ENCODE results near the gene TEX2. TPM values are rescaled to one million over a fixed set of nuclear protein-coding genes. Genes with fewer than 3 reads are reported as not detected.

The TEX2 gene
- total and polyA plus RNA-seq, 2 of the 13 experiments (the other 11 are each of a cell fraction or from before 2014, with no cell fraction given) = 21.4 to 37.7 TPM

DNA sequence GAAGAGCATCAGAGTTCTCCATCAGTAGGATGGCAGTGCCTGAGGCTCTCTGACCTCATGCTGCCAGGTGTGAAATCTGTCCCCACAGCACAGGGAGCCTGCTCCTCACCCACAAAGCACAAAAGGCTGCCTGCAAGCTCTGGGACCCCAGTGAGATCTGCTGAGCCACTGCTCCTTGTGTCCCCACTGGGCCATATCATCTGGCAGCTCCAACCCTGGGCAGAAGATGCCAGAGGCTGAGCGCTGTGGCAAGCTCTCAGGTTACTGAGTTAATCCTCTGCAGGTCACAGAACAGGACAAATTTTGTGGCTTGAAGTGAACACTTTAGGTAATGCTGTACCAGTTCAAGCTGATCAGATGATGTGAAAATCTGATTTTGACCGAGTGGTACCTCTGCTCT, 106.4 kb downstream of the TEX2 start:
- ATAC-seq (peak; percentile 19), FAIRE-seq (no peak), DNase-seq (ENCODE audit: low spot score) (no peak)
- H3K4me1 ChIP-seq (ENCODE audit: insufficient read depth, low read length) = peaks cover 72% of the 10 kb centered on the region
- in situ Hi-C loops (cut with HindIII; ENCODE audit: extremely low pct_ligation_motif_present, low pct_unique_long_range_greater_than_20kb) (no loop called here), intact Hi-C loops (cut with micrococcal nuclease; ENCODE audit: unreplicated experiment) (loop anchor here (2.0 to 10.0 kb wide), 4 partner anchors 22 to 561 kb away; partner anchors contain the start of gene POLG2)
- 100% methylated on average over 2 of the region's 2 CpGs for WGBS (ENCODE audit: low lambda C conversion rate)
- peak overlapping the region; percentile 37; the same call in 1 of the 2 replicates for H3K9ac ChIP-seq (ENCODE audit: insufficient read depth, low read depth, low read length)
- no TSS peak for BruUV-seq (replicated peaks)
- no peaks in the 10 kb centered on the region for H4K20me1 ChIP-seq (ENCODE audit: insufficient read depth, low read length)
- no peaks in the 10 kb centered on the region for H3K9me3 ChIP-seq (ENCODE audit: low read length)
- peaks cover 10 to 43% of the 10 kb centered on the region in 2 experiments for H3K36me3 ChIP-seq (replicated peaks in 1 of 2; ENCODE audit: control insufficient read depth in 1 of 2, insufficient read depth in 2 of 2, low read length in 2 of 2)
- peak overlapping the region; percentile 88 for H3K27ac ChIP-seq (ENCODE audit: extremely low read length, insufficient read depth, low read length)
- CTCF ChIA-PET (ENCODE audit: low intra/inter-chr PET ratio, low total read pairs) = no interaction called here
- no peak overlapping the region for H2AFZ ChIP-seq (ENCODE audit: low read length)
- H3K27me3 ChIP-seq (ENCODE audit: control insufficient read depth in 1 of 2, insufficient read depth in 2 of 2, low read length in 2 of 2) = no peaks in the 10 kb centered on the region
- POLR2A ChIA-PET = interaction anchor here (1.0 to 4.4 kb wide), 10 partner anchors 7 to 60 kb away, joined by 3 to 103 read pairs (median 5); no protein-coding TSS in a partner anchor
- H3K79me2 ChIP-seq (ENCODE audit: insufficient read depth, low read length) = no peaks in the 10 kb centered on the region
- peak overlapping the region in 1 of 3 experiments; percentile 20; a peak in 1 of 6 replicates for H3K4me3 ChIP-seq (replicated peaks in 1 of 3; ENCODE audit: insufficient read depth in 1 of 3, low read depth in 2 of 3, low read length in 3 of 3)
- H3K4me2 ChIP-seq (ENCODE audit: low read depth, low read length) = peak overlapping the region; percentile 87
- no peak for TF ChIP-seq KAT2B (IDR thresholded peaks at IDR 0.05; ENCODE audit: borderline replicate concordance, low read depth, low read length)
- TF ChIP-seq ZNF816 (CRISPR knock-in tag; IDR thresholded peaks at IDR 0.05; ENCODE audit: borderline replicate concordance) = no peak
- TF ChIP-seq ZNF761 (CRISPR knock-in tag; conservative IDR thresholded peaks at IDR 0.05) = 0 out of 2 replicates have a peak, but pooled peaks have one; percentile 3
- TF ChIP-seq, protein P1, sequence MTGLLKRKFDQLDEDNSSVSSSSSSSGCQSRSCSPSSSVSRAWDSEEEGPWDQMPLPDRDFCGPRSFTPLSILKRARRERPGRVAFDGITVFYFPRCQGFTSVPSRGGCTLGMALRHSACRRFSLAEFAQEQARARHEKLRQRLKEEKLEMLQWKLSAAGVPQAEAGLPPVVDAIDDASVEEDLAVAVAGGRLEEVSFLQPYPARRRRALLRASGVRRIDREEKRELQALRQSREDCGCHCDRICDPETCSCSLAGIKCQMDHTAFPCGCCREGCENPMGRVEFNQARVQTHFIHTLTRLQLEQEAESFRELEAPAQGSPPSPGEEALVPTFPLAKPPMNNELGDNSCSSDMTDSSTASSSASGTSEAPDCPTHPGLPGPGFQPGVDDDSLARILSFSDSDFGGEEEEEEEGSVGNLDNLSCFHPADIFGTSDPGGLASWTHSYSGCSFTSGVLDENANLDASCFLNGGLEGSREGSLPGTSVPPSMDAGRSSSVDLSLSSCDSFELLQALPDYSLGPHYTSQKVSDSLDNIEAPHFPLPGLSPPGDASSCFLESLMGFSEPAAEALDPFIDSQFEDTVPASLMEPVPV (CRISPR knock-in tag; IDR thresholded peaks at IDR 0.05) = 0 out of 2 replicates have a peak, but pooled peaks have one; percentile 44
- 0 out of 2 replicates have a peak, but pooled peaks have one; percentile 35 for TF ChIP-seq ZNF451 (CRISPR knock-in tag; IDR thresholded peaks at IDR 0.05)
- TF ChIP-seq, protein P2, sequence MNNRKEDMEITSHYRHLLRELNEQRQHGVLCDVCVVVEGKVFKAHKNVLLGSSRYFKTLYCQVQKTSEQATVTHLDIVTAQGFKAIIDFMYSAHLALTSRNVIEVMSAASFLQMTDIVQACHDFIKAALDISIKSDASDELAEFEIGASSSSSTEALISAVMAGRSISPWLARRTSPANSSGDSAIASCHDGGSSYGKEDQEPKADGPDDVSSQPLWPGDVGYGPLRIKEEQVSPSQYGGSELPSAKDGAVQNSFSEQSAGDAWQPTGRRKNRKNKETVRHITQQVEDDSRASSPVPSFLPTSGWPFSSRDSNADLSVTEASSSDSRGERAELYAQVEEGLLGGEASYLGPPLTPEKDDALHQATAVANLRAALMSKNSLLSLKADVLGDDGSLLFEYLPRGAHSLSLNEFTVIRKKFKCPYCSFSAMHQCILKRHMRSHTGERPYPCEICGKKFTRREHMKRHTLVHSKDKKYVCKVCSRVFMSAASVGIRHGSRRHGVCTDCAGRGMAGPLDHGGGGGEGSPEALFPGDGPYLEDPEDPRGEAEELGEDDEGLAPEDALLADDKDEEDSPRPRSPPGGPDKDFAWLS (CRISPR knock-in tag; IDR thresholded peaks at IDR 0.05; ENCODE audit: borderline replicate concordance) = no peak
- no peak for TF ChIP-seq PHF8 (CRISPR knock-in tag; IDR thresholded peaks at IDR 0.05)
- TF ChIP-seq, protein P3, sequence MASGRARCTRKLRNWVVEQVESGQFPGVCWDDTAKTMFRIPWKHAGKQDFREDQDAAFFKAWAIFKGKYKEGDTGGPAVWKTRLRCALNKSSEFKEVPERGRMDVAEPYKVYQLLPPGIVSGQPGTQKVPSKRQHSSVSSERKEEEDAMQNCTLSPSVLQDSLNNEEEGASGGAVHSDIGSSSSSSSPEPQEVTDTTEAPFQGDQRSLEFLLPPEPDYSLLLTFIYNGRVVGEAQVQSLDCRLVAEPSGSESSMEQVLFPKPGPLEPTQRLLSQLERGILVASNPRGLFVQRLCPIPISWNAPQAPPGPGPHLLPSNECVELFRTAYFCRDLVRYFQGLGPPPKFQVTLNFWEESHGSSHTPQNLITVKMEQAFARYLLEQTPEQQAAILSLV (CRISPR knock-in tag; IDR thresholded peaks at IDR 0.05; ENCODE audit: borderline replicate concordance) = 0 out of 2 replicates have a peak, but pooled peaks have one; percentile 6
- TF ChIP-seq, protein P4, sequence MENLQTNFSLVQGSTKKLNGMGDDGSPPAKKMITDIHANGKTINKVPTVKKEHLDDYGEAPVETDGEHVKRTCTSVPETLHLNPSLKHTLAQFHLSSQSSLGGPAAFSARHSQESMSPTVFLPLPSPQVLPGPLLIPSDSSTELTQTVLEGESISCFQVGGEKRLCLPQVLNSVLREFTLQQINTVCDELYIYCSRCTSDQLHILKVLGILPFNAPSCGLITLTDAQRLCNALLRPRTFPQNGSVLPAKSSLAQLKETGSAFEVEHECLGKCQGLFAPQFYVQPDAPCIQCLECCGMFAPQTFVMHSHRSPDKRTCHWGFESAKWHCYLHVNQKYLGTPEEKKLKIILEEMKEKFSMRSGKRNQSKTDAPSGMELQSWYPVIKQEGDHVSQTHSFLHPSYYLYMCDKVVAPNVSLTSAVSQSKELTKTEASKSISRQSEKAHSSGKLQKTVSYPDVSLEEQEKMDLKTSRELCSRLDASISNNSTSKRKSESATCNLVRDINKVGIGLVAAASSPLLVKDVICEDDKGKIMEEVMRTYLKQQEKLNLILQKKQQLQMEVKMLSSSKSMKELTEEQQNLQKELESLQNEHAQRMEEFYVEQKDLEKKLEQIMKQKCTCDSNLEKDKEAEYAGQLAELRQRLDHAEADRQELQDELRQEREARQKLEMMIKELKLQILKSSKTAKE (CRISPR knock-in tag; IDR thresholded peaks at IDR 0.05; ENCODE audit: borderline replicate concordance) = no peak
- TF ChIP-seq EED (CRISPR knock-in tag; IDR thresholded peaks at IDR 0.05) = no peak
- TF ChIP-seq XRCC5 (optimal IDR thresholded peaks at IDR 0.05; ENCODE audit: low read length) = no peak
- TF ChIP-seq NFE2L2 (IDR thresholded peaks at IDR 0.05; ENCODE audit: low read length) = no peak
- no peak for TF ChIP-seq IKZF1 (IDR thresholded peaks at IDR 0.05)
- no peak for TF ChIP-seq CEBPB (IDR thresholded peaks at IDR 0.05; ENCODE audit: borderline replicate concordance, low read depth, low read length)
- TF ChIP-seq SP4 (CRISPR knock-in tag; IDR thresholded peaks at IDR 0.05) = 0 out of 2 replicates have a peak, but pooled peaks have one; percentile 36
- TF ChIP-seq CBX5 (CRISPR knock-in tag; IDR thresholded peaks at IDR 0.05; ENCODE audit: borderline replicate concordance) = no peak

Measured in HepG2 (cell line).